Fibroblast of lung (primary cell): ENCODE data around the gene RAB31. TPM values are rescaled to one million over a fixed set of nuclear protein-coding genes. Genes with fewer than 3 reads are reported as not detected.
"Not testable (repeated sequence)": the region's sequence is repeated elsewhere in the genome, so short reads cannot be mapped to it uniquely, and the experiment has no call there.

Experiments
- DNase-seq, 2 donors: peaks; one replicate each; pipeline versions ENCODE4 v3.0.0 to v3.0.0-alpha.2; 2010; ENCODE audit warnings: low read depth in 2 of 2
- H2AFZ ChIP-seq: 2 replicates; pipeline ENCODE4 v1.5.1; 2012; ENCODE audit warnings: low read length, control low read depth, inconsistent platforms
- H3K27ac ChIP-seq: 2 replicates; pipeline ENCODE4 v1.5.1; 2011; ENCODE audit warnings: low read length, control low read depth; ENCODE audit not compliant: insufficient read depth
- H3K27me3 ChIP-seq: 2 replicates; pipeline ENCODE4 v1.5.1; 2011; ENCODE audit warnings: mild to moderate bottlenecking, low read length; ENCODE audit not compliant: control insufficient read depth, insufficient read depth
- H3K36me3 ChIP-seq: 2 replicates; pipeline ENCODE4 v1.5.1; 2011; ENCODE audit warnings: low read length; ENCODE audit not compliant: control insufficient read depth, insufficient read depth
- H3K4me1 ChIP-seq: 2 replicates; pipeline ENCODE4 v1.5.1; 2011; ENCODE audit warnings: low read length; ENCODE audit not compliant: control insufficient read depth, insufficient read depth; ENCODE audit errors: extremely low read depth
- H3K4me2 ChIP-seq: 2 replicates; pipeline ENCODE4 v1.5.1; 2011; ENCODE audit warnings: low read length, control low read depth; ENCODE audit not compliant: insufficient read depth; ENCODE audit errors: extremely low read depth
- H3K4me3 ChIP-seq, 4 experiments: fragments of 200-600 bp in 1 of 4; sonication (generic) in 1 of 4; replicated peaks in 1 of 4; 2 replicates each; pipeline ENCODE4 v1.5.1; 2011 to 2016; ENCODE audit warnings: low read length in 4 of 4, low read depth in 3 of 4, mild to moderate bottlenecking in 3 of 4, control low read depth in 2 of 4, inconsistent platforms in 1 of 4, mixed read lengths in 1 of 4; ENCODE audit not compliant: insufficient read depth in 1 of 4; ENCODE audit errors: control extremely low read depth in 1 of 4
- H3K79me2 ChIP-seq: 2 replicates; pipeline ENCODE4 v1.5.1; 2012; ENCODE audit warnings: mild to moderate bottlenecking, low read length, inconsistent platforms; ENCODE audit not compliant: control insufficient read depth, insufficient read depth
- H3K9ac ChIP-seq: 2 replicates; pipeline ENCODE4 v1.5.1; 2011; ENCODE audit warnings: mild to moderate bottlenecking, low read length, control low read depth; ENCODE audit not compliant: insufficient read depth
- H3K9me3 ChIP-seq: 2 replicates; pipeline ENCODE4 v1.5.1; 2012; ENCODE audit warnings: low read depth, low read length; ENCODE audit not compliant: control insufficient read depth, insufficient read depth
- H4K20me1 ChIP-seq: 2 replicates; pipeline ENCODE4 v1.5.1; 2011; ENCODE audit warnings: low read length; ENCODE audit not compliant: control insufficient read depth, insufficient read depth; ENCODE audit errors: extremely low read depth
- EZH2 ChIP-seq: IDR thresholded peaks from 2 replicates; pipeline ENCODE4 v1.5.1; 2012; ENCODE audit warnings: low read length, control low read depth, mild to moderate bottlenecking; ENCODE audit errors: missing control alignments
- polyA plus RNA-seq, 2 donors: library from polyadenylated mRNA; depleted of rRNA in 1 of 2; stranded (reverse) in 1 of 2; unstranded in 1 of 2; fragments of >200 nt; gene quantifications; 2 replicates each; pipeline ENCODE4 v1.2.1, GENCODE V29; 2011 to 2012; ENCODE audit warnings: missing spikeins in 1 of 2
- total RNA-seq: library from RNA; depleted of rRNA; stranded (reverse); fragments of >200 nt; gene quantifications from 2 replicates; pipeline ENCODE4 v1.2.1, GENCODE V29; 2014
- TF ChIP-seq, protein P1 (sequence below), 2 donors: IDR thresholded peaks in 1 of 2; conservative IDR thresholded peaks in 1 of 2; 1 replicate in 1 of 2; 2 replicates in 1 of 2; pipeline ENCODE4 v1.5.1; 2011 to 2012; ENCODE audit warnings: low read length in 2 of 2, control low read depth in 1 of 2, inconsistent platforms in 1 of 2, low read depth in 1 of 2, mild to moderate bottlenecking in 1 of 2

The RAB31 gene
- total and polyA plus RNA-seq, 2 donors (not counting 1 experiment from before 2014, with no cell fraction given), result 29.6 to 47.1 TPM

DNA sequence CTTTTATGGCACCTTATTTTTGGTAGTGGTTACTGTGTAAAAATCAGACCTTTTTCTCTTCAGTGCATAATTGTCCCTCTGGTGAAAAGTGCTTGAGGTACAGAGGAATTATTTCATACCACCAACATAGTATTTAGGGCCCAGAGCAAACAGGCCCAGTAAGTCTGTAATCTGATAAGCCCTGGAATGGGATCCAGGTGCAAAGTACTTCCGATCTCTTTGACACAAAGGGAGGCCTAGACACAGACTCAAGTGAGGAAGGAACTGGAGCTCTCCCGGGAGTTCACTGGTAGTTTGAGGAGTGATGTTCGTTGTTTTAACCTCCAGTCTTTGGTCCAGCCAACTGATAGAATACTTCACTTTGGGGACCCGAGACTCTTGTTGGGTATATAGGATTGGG lies 57.4 kb downstream of the RAB31 start:
- Histone ChIP-seq H3K4me2 (no peak overlapping the region), H3K27ac (no peak overlapping the region), H3K4me3 (no peak overlapping the region), H4K20me1 (no peaks in the 10 kb centered on the region), H3K4me1 (no peaks in the 10 kb centered on the region), H3K79me2 (no peaks in the 10 kb centered on the region), H3K36me3 (no peaks in the 10 kb centered on the region), H3K9me3 (no peaks in the 10 kb centered on the region), H2AFZ (no peak overlapping the region), H3K9ac (no peak overlapping the region), H3K27me3 (no peaks in the 10 kb centered on the region)
- TF ChIP-seq, protein P1, sequence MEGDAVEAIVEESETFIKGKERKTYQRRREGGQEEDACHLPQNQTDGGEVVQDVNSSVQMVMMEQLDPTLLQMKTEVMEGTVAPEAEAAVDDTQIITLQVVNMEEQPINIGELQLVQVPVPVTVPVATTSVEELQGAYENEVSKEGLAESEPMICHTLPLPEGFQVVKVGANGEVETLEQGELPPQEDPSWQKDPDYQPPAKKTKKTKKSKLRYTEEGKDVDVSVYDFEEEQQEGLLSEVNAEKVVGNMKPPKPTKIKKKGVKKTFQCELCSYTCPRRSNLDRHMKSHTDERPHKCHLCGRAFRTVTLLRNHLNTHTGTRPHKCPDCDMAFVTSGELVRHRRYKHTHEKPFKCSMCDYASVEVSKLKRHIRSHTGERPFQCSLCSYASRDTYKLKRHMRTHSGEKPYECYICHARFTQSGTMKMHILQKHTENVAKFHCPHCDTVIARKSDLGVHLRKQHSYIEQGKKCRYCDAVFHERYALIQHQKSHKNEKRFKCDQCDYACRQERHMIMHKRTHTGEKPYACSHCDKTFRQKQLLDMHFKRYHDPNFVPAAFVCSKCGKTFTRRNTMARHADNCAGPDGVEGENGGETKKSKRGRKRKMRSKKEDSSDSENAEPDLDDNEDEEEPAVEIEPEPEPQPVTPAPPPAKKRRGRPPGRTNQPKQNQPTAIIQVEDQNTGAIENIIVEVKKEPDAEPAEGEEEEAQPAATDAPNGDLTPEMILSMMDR (conservative IDR thresholded peaks at IDR 0.05 in 1 of 2, IDR thresholded peaks at IDR 0.05 in 1 of 2; ENCODE audit: low read depth in 1 of 2, low read length in 2 of 2), result no peak
- no peak for TF ChIP-seq EZH2
- DNase-seq, result no peak

DNA sequence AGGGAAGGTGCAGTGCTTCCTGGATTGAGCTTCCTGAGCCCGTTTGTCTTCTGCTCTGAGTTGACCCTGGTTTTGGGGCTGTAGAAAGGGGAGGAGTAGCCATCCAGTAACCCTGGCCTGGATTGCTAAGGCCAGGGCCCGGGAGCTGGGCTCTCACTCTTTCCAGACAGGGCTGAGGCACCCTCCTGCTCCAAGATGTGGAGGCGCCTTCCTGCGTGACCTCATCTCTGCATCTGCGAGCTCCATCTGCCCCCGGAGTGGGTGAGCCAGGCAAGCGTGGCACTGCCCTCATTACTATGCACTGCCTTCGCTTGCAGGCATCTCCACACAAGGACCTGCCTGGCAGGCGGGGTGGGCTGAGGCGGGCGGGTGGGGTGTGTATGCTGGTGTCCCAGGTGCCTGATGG lies 58.0 kb downstream of the RAB31 start:
- Histone ChIP-seq H3K4me3 (no peak overlapping the region), H3K79me2 (no peaks in the 10 kb centered on the region), H2AFZ (no peak overlapping the region), H3K4me2 (no peak overlapping the region), H4K20me1 (no peaks in the 10 kb centered on the region), H3K4me1 (no peaks in the 10 kb centered on the region), H3K36me3 (no peaks in the 10 kb centered on the region), H3K9me3 (no peaks in the 10 kb centered on the region), H3K27me3 (no peaks in the 10 kb centered on the region), H3K27ac (no peak overlapping the region), H3K9ac (no peak overlapping the region)
- no peak for TF ChIP-seq EZH2
- TF ChIP-seq, protein P1 (conservative IDR thresholded peaks at IDR 0.05 in 1 of 2, IDR thresholded peaks at IDR 0.05 in 1 of 2; ENCODE audit: low read depth in 1 of 2, low read length in 2 of 2), result no peak
- peak in 1 of 2 donors; percentile 34 for DNase-seq

DNA sequence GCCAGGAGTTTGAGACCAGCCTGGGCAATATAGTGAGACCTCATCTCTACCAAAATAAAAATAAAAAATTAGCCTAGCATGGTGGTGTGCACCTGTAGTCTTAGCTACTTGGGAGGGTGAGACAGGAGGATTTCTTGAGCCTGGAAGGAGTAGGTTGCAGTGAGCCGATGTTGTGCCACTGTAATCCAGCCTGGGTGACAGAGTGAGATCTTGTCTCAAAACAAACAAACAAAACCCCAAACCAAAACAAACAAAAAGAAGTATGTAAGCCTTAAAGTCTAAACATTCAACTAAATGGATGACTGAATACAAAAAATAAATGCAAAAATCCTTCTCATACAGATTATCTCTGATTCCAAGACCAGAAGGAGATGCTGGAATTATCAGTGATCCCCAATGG lies 58.6 kb downstream of the RAB31 start:
- no peaks in the 10 kb centered on the region for H3K27me3 ChIP-seq
- H3K36me3 ChIP-seq, result no peaks in the 10 kb centered on the region
- DNase-seq, result no peak
- no peaks in the 10 kb centered on the region for H3K9me3 ChIP-seq
- TF ChIP-seq, protein P1 (conservative IDR thresholded peaks at IDR 0.05 in 1 of 2, IDR thresholded peaks at IDR 0.05 in 1 of 2; ENCODE audit: low read depth in 1 of 2, low read length in 2 of 2), result no peak
- TF ChIP-seq EZH2, result no peak
- H2AFZ ChIP-seq, result no peak overlapping the region
- no peak overlapping the region for H3K27ac ChIP-seq
- no peak overlapping the region for H3K4me2 ChIP-seq
- H3K9ac ChIP-seq, result no peak overlapping the region
- peaks cover 2% of the 10 kb centered on the region for H3K4me1 ChIP-seq
- no peak overlapping the region for H3K4me3 ChIP-seq
- H4K20me1 ChIP-seq, result no peaks in the 10 kb centered on the region
- no peaks in the 10 kb centered on the region for H3K79me2 ChIP-seq

DNA sequence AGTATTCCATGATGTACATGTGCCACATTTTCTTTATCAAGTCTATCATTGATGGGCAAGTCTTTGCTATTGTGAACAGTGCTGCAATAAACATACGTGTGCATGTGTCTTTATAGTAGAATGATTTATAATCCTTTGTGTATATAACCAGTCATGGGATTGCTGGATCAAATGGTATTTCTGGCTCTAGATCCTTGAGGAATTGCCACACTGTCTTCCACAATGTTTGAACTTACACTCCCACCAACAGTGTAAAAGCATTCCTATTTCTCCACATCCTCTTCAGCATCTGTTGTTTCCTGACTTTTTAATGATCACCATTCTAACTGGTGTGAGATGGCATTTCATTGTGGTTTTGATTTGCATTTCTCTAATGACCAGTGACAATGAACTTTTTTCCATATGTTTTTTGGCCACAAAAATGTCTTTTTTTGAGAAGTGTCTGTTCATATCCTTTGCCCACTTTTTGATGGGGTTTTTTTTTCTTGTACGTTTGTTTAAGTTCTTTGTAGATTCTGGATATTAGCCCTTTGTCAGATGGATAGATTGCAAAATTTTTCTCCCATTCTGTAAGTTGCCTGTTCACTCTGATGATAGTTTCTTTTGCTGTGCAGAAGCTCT lies 60.1 kb downstream of the RAB31 start:
- not testable (repeated sequence) for H3K4me2 ChIP-seq, H3K4me1 ChIP-seq, H3K79me2 ChIP-seq, H3K27ac ChIP-seq, H3K36me3 ChIP-seq, H2AFZ ChIP-seq, H3K9ac ChIP-seq, H3K4me3 ChIP-seq, H4K20me1 ChIP-seq, H3K27me3 ChIP-seq, H3K9me3 ChIP-seq
- DNase-seq, result peak in 1 of 2 donors; percentile 41

DNA sequence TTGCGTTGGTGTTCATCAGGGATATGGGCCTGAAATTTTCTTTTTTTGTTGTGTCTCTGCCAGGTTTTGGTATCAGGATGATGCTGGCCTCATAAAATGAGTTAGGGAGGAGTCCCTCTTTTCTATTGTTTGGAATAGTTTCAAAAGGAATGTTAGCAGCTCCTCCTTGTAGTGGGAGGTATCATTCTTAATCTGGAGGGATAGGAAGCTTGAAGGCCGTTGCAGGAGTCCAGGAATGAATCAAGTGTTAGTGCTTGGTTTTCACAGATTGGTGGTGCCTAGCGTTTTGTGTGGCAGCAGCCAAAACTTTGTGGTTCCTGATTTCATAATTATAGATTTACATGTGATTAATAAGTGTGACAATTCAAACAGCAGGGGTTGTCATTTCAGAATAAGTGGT lies 62.0 kb downstream of the RAB31 start:
- not testable (repeated sequence) for H3K4me3 ChIP-seq, H2AFZ ChIP-seq, H3K36me3 ChIP-seq, H3K4me2 ChIP-seq, H3K27ac ChIP-seq, H3K27me3 ChIP-seq, H3K9ac ChIP-seq, H3K9me3 ChIP-seq, H4K20me1 ChIP-seq, H3K4me1 ChIP-seq, H3K79me2 ChIP-seq
- DNase-seq, result peak in 1 of 2 donors; percentile 35
